CD4-positive, alpha-beta T cell treated with Interleukin-6 for 4 hours (primary cell): ENCODE results near the gene SLC6A12.

Source experiments
- DNase-seq: peaks from one replicate; pipeline ENCODE4 v3.0.0-alpha.2; 2020; ENCODE audit warnings: mixed read lengths

The SLC6A12 gene

DNA sequence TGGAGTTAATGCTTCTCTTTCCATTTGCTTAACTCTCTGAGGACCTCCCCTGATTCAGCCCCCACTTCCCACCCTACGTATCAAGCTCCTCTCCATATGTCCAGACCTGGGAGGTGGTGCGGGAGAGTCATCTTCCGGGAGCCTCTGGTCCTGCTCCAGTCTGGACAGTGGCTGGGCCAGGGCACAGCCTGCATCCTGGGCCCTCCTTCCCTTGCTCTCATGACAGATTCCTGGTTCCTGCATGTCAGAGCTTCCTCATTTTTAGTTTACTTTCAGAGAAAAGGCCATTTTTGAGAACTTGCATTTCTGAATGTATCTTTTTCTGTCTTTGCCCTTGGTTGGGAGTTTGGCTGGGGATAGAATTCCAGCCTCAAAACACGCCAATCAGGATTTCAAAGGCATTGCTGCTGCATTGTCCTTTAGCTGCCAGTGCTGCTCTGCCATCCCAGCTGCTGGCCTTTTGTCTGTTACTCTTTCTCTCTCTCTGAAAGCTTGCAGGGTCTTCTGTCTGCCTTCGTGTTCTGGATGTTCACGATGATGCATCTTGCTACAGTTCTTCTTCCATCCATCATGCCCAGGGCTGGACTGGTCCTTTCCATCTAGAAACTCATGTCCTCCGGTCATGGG, 54.7 kb downstream of the SLC6A12 start:
- no peak for DNase-seq

DNA sequence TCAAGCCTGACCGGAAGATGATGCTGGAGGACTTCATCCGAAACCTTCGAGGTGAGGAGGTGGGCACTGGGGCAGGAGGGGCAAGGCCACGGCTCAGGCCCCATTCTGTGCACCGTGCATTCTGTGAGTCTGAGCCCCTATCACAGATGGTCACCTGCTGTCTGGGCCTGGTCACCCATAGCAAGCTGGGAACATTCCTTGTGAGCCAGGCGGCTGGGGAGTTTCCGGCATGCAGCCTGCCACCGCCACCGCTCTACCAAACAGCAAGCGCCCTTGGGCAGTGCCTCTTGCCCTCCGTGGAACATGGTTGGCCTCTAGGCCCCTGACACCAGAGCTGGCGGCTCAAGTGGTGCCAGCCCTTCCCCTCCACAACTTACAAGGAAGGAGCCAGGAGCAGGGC, 56.3 kb downstream of the SLC6A12 start:
- no peak for DNase-seq

DNA sequence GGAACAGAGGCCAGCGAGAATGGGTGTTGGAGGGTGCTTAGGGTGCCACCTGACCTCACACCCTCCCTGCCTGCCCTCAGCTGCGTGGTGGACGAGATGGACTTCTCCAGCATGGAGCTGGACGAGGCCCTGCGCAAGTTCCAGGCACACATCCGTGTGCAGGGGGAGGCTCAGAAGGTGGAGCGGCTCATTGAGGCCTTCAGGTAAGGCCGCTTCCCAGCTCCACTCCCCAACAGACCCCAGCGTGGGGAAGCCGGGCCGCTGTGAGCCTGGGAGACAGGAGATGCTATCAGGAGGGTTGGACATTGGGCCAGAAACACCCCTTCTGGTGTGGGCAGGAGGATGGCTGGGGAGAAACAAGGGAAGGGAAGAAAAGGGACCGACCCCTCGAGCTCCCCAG, 57.0 kb downstream of the SLC6A12 start:
- DNase-seq, result no peak

DNA sequence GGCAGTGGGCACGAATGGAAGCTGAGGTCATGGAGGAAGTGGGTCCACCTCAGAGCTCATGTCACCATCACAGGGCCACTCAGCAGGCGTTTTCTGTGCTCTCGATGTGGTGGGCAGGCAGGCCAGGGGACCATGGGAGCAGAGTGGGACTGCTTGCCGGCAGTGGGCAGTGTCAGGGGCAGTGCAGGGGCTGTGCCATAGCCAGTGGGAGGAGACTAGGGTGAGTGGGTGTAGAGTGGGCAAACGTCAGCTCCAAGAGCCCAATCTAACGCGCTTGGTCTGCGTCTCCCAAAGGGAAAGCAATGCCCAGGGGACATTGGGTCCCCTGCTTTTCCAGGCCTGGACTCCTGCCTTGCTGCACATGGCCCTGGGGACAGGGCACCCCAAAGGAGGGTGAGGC, 58.3 kb downstream of the SLC6A12 start:
- no peak for DNase-seq

DNA sequence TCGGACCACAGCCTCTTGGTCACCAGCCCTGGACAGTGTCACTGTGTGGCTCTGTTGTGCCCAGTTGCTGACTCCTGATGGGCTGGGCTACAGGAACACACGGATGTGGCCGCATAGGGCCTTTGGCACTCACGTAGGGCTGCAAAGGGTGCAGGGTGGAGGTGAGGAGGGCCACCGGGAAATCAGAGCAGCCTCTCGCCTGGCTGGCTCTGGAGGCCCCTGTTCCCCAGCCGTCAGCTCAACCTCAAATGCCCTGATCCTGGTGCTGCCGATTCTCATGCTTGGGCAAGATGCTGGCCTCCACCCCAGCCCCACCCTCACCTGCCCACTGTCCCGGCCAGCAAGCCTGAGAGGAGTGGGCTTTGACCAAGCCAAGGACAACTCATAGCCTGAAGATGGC, 59.0 kb downstream of the SLC6A12 start:
- DNase-seq, result no peak

DNA sequence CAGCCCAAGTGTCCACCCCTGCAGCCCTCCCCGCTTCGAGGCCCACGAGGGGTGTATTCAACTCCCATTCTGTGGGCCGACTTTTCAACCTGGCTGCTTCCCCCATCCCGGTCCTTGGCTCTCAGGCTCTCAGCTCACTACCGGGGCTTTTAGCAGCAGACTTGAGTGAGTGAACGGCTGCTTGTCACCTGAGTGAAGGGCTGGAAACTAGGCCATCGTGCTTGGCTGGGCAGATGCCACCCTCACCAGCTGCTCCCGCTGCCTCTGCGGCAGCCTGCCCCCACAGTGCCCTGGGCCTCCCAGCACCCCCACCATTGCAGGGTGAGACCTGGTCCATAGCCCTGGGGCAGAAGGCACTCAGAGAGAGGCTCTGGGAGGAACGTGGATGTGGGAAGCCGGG, 59.9 kb downstream of the SLC6A12 start:
- DNase-seq, result no peak

DNA sequence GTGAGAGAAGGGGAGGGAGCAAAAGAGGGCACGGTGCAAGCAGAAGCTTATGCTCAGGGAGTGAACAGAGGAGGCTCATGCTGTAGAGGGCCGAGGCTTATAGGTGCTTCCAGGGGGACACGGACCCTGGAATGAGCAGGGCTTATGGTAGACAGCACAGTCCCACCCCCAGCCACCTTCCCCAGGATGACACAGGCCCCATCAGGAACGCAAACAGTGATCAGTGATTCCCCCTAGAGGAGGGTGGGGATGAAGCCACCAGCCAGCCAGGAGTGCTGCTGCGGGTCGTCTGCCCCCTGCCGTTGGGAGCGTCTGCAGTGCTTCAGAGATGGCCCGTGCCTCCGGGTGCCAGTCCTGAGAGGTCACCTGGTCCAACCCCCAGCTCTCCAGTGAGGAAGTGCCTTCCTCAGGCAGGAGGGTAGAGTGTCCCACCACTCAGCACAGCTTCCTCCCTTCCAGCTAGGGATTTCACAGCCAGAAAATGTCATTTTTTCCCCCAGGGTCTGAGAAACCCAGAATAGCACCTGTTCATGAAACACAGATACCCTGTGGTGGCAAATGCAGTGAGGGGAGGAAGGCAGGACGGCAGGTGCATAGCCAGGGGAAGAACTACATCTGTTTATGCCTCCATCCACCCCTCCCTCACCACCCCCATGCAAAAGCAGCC, 60.7 kb downstream of the SLC6A12 start:
- DNase-seq, result peak; percentile 46

DNA sequence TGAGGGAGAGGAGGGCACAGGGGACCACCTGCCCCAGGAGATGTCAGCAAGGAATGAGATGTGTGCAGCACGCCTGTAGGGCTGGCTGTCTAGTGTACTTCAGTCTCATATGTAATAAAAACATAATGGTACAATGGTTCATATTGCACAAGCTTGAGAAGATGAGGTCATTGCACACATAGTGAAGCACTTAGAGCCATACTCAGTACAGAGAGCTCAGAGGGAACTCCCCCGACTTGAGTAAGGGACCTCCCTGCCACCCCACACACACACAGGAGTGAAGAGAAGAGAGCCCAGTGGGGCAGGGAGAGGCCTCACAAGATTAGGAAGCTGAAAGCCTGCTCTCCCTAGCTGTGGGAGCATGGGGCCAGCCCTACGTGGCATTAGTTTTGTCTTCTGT, 61.5 kb downstream of the SLC6A12 start:
- DNase-seq, result no peak

DNA sequence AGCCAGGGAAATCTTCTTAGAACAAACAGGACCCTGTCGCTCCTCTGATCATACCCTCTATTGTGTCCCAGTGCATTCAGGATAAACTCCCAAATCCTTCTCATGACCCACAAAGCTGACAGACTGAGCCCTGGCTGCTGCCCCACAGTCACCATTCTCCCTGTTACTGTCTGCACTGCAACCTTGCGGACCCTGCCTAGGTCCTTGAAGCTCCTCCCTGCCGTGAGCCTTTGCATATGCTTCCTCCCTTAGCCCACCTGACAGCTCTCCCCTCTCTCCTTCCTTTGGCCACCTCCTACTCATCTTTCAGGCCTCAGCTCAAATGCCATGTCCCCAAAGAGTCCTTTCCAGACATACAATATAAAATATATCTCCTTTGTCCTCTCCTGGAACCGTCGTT, 62.4 kb downstream of the SLC6A12 start:
- DNase-seq, result no peak

DNA sequence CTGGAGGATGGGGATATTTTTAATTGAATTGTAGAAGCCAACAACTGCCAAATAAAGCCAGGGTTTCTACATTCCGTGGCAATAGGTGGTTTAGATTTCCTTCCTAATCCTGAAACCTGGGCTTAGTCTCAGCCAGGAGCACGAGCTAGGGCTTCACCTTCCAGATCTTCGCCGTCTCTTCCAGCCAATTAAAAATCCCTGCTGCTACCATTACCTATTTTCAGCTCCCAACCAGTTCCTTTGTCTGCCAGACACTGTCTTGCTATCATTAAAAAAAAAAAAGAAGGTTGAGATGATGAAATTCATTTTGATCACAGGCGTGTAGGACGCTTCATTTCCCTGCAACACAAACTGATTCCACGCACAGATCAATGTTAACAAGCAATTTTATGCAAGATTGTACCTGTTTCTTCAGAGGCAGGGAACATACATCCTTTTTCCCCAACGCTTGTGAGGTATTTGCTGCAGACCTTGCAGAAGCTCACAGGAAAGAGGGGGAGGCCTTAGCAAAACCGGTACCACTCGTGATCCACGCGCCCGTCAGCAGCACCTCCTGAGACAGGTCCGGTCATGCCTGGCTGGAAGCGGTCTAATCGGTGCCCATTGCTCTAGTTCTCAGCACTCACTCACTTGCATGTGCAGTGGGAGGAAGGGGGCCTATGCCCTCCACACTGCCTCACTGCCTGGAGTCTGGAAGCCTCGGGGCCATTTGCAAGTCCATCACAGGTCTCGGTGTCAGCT, 65.1 kb downstream of the SLC6A12 start:
- no peak for DNase-seq

DNA sequence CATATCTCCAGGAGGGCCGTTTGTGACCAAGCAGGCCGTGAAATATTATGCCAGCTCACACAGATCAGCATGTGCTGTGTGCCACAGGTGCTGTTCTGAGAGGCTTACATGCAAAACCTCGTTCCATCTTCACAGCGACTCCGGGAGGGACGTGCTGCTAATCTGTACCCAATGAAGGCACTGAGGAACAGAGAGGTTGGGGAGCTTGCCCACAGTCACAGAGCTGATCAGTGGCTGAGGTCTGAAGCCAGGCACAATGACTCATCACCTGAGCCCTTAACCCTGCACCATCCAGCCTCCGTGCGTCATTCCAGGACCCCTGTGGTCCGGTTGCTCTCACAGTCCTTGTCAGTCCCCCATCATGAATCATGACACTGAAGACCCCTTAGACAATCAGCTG, 66.7 kb downstream of the SLC6A12 start:
- DNase-seq, result no peak

DNA sequence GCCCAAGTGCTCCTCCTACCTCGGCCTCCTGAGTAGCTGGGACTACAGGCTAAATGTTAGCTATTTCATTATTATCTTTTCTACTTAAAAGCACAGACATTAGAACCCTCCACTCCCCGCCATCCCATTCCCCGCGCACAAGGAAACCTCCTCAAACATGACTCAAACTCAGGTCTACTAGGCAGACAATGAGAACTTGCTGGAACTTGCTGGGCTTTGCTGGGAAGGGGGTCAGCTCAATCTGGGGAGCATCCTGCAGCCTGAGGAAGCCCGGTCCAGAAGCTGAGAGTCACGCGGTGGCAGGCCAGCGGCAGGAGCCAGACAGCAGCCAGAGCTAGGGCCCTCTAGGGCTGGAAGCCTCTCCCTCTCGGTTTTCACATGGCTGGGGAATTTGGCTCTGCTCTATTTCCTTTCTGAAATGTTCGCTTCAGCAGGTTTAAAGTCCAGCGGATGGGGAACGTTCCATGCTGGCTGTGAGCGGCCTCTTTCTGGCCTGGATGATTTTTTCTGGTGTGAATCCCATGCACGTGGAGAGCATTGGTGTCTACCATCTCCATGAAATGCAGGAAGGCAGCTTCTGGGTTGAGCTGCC, 68.5 kb downstream of the SLC6A12 start:
- no peak for DNase-seq

DNA sequence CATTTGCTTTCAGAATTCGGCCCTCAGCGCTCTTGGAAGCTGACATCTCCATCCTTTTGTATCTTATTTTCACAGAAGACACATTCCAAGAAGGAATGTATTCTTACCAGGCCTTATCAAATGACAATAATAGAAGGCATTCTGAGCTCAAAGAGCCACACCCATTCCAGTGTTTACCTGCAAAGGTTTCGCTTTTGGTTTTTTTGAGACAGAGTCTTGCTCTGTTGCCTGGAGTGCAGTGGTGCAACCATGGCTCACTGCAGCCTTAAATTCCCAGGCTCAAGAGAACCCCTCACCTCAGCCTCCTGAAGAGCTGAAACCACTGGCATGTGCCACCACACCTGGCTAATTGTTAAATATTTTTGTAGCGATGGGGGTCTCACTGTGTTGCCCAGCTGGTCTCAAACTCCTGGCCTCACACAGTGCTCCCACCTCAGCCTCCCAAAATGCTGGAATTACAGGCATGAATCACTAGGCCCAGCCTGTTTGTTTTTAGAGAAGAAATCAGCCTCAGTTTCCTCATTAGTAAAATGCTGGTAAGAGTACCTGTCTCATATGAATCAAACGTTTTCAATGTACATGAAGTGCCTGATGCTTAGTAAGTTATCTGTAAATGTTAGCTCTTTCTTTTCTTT, 69.2 kb downstream of the SLC6A12 start:
- no peak for DNase-seq

DNA sequence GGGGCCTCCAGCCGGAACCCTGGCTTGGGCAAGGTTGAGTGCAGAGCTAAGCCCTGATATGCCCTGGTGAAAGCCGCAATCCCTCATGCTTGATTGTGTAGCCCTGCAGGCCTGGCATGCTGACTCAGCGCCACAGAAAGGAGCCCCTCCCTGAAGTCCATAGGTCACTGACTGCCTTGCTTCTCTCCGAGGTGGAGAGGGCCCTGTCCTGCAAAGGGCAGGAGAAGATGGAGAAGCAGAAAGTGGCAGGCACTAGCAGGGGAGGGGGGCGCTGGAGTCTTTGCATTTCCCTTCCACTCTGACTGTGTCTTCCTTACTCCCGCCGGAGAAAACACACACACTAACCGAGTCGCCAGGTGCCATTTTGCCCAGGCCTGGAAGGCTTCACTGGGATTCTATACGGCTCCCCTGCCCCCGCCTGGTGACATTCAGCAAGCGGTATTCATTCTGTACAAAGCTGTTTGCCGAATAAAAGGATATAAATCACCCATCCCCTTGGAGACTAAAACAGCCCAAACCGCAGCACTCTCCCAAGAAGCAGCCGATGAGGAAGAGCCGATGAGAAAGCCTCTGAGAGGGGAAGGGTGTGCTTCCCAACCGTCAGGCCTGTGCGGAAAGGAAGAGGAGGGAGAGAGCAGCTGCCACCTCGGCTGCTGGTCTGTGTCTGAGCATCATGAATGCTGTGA, 69.8 kb downstream of the SLC6A12 start:
- DNase-seq, result no peak

DNA sequence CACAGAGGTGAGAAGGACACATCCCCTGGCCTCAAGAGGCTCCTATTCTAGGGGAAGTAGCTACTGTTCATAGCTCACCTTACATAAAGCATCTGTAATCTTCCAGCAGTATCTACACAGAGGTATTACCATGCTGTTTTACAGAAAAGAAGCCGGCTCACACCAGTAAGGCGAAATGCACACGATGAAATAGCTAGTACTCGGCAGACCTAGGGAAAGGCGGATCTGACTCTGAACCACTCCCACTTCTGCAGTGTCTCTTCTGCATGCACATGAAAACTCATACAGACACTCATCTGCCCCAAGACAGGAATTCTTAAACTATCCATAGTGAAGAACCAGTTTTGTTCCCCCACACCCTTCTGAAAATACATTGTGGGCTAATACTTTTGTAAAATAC, 73.8 kb downstream of the SLC6A12 start:
- no peak for DNase-seq
